WERI-Rb-1 (cell line): Measurements from ENCODE around the gene NDUFS8.

ENCODE experiments used
- DNase-seq: peaks from one replicate; pipeline ENCODE4 v3.0.0-alpha.2; 2020
- H3K27ac ChIP-seq: fragments of 250-450 bp; sonication (Bioruptor Pico); 2 replicates; pipeline ENCODE4 v1.5.1; 2020; ENCODE audit warnings: mild to moderate bottlenecking, moderate library complexity
- H3K27me3 ChIP-seq: fragments of 250-450 bp; sonication (Bioruptor Pico); 2 replicates; pipeline ENCODE4 v1.5.1; 2021; ENCODE audit warnings: mild to moderate bottlenecking, low read depth, moderate library complexity; ENCODE audit not compliant: insufficient read depth, severe bottlenecking
- H3K36me3 ChIP-seq: fragments of 250-450 bp; sonication (Bioruptor Pico); 2 replicates; pipeline ENCODE4 v1.5.1; 2020; ENCODE audit warnings: mild to moderate bottlenecking, moderate library complexity
- H3K4me3 ChIP-seq: 2 replicates; pipeline ENCODE4 v1.5.1; 2011; ENCODE audit warnings: low read depth, mild to moderate bottlenecking, control low read depth, low read length
- H3K9me3 ChIP-seq: fragments of 250-450 bp; sonication (Bioruptor Pico); 2 replicates; pipeline ENCODE4 v1.5.1; 2021; ENCODE audit warnings: mild to moderate bottlenecking, moderate library complexity; ENCODE audit not compliant: severe bottlenecking
- TF ChIP-seq, protein P1 (sequence below): IDR thresholded peaks from 2 replicates; pipeline ENCODE4 v1.5.1; 2011; ENCODE audit warnings: low read depth, mild to moderate bottlenecking, control low read depth, inconsistent platforms, low read length

NDUFS8 gene

DNA sequence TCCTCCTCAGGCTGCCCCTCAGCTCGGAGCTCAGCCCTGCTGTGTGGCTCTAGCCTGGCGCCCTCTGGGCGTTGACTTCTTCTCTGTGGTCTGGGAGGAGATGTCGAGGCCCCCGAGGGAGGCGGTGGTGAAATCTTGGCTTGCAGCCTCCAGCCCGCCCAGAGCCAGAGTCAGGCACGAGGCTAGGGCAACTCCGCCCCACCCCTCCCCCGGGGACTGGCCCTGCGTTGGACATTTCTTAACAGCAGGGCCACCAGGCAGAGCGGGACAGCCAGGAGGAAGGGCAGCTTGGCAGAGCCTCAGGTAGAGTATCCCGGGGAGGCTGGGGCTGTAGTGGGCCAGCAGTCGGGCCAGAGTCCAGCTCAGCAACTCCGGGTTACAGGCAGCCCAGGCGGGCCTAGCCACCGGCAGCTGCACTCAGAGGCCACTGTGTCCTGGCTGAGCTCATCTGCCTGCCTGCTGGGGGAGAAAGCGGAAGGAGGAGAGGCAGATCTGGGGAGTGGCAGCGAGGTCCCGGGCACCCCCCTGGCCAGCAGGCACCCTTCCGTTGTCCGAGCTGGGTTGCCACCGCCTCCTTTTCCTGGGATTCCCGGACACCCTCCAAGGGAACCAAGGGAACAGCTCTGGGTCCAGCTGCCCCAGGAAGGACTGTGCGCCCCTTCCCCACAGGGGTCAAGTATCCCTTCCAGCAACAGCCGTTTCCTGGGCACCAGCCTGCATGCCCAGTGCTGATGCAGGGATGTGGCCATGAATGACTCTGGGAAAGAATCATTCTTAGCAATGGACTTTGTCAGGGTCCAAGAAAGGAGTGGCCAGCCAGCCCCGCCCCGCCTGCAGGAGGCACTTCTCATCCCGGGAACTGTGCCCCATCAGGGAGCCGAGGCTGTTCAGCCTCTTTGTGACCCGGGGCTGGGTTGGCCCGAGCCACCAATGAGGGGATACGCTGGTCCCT, 20.1 kb upstream of the NDUFS8 start, which contains the start of gene ALDH3B1:
TSS of gene ALDH3B1 (plus strand) at position 238 of the 952 bp plus-strand sequence. CDS start 4,971 bp downstream, outside the sequence.
- Histone ChIP-seq H3K27me3 (no peaks in the 10 kb centered on the region), H3K27ac (no peak within 1 kb of the TSS), H3K4me3 (no peak within 1 kb of the TSS), H3K36me3 (no peaks in the 10 kb centered on the region), H3K9me3 (no peaks in the 10 kb centered on the region)
- DNase-seq = peak; percentile 40
- TF ChIP-seq, protein P1, sequence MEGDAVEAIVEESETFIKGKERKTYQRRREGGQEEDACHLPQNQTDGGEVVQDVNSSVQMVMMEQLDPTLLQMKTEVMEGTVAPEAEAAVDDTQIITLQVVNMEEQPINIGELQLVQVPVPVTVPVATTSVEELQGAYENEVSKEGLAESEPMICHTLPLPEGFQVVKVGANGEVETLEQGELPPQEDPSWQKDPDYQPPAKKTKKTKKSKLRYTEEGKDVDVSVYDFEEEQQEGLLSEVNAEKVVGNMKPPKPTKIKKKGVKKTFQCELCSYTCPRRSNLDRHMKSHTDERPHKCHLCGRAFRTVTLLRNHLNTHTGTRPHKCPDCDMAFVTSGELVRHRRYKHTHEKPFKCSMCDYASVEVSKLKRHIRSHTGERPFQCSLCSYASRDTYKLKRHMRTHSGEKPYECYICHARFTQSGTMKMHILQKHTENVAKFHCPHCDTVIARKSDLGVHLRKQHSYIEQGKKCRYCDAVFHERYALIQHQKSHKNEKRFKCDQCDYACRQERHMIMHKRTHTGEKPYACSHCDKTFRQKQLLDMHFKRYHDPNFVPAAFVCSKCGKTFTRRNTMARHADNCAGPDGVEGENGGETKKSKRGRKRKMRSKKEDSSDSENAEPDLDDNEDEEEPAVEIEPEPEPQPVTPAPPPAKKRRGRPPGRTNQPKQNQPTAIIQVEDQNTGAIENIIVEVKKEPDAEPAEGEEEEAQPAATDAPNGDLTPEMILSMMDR = no peak

DNA sequence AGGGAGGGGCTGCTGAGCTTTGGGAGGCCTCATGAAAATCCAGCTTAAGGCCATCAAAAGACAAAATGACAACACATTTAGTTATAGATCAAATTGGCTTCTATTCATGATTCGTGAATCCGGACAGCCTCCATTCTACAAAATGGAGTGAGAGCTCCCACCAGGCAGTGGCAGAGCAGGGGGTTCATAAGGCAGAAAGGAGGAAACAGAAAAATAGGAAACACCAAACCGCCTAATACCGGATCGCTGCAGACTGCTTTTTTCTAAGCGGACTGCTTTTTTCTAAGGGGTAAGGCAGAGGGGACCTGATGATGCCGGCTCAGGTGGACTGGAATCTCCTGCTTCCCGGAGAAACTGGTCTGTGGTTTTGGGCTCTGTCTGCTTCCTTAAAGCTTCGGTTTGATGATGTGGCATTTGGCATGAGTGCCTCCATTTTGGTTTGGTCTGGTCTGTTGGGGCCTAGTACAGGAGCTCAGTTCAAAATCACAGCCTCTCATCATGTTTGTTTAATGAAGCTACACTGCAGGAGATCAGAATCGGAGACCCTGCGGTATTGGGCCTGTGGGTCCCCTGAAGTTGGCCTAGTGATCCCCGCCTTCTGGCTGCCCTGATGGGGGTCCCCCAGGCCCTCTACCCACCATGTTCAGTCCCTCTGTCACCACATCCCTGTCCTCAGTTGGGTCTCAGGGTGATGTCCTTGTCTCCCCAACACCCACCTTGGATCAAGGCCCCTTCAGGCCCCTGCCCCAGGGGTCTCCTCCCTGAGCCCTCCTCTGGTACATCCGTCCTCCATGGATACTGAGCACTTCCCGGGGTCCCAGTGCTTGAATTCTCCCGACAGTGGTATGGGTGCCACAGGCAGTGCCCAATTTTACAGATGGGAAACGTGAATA, 19.2 kb upstream of the NDUFS8 start:
- Histone ChIP-seq H3K9me3 (no peaks in the 10 kb centered on the region), H3K36me3 (no peaks in the 10 kb centered on the region), H3K27ac (no peak overlapping the region), H3K27me3 (no peaks in the 10 kb centered on the region), H3K4me3 (no peak overlapping the region)
- TF ChIP-seq, protein P1 = no peak
- no peak for DNase-seq

DNA sequence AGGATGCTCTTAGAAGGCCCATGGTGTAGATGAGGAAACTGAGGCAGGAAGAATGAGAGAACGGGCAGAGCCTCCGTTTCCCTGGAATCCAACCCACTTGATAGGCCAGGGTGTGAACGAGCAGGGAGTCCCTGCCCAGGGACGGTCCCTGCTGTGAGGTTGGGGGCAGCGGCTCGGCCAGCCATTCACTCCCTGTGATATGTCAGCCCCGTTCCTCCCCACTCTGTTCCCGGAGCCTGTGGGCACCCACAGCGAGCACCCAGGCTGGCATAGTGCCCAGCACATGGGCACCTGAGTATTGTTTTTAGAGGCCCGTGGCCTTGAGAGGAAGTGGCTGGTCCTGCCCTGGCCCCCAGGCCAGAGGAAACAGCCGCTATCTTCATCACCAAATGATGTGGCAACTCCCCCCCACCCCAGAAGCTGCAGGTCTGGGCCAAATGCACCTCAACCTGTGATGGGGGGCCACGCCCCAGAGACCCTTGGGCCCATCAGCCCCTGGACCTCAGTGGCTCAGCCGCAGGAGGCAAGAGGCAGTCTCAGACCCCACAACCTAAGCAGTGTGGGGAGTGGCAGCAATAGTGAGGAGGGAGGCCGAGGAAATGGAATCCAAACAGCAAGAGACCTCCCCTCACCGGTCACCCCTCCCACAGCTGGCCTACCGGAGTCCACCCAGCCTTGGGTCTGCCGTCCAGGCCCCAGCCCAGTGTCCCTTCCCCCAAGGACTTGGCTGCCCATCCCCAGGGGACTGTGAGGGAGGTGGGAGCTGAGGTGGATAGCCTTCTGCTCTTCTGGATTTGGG, 18.2 kb upstream of the NDUFS8 start:
- no peak for DNase-seq
- Histone ChIP-seq H3K27ac (no peak overlapping the region), H3K36me3 (no peaks in the 10 kb centered on the region), H3K4me3 (no peak overlapping the region), H3K9me3 (no peaks in the 10 kb centered on the region), H3K27me3 (no peaks in the 10 kb centered on the region)
- TF ChIP-seq, protein P1 = no peak

DNA sequence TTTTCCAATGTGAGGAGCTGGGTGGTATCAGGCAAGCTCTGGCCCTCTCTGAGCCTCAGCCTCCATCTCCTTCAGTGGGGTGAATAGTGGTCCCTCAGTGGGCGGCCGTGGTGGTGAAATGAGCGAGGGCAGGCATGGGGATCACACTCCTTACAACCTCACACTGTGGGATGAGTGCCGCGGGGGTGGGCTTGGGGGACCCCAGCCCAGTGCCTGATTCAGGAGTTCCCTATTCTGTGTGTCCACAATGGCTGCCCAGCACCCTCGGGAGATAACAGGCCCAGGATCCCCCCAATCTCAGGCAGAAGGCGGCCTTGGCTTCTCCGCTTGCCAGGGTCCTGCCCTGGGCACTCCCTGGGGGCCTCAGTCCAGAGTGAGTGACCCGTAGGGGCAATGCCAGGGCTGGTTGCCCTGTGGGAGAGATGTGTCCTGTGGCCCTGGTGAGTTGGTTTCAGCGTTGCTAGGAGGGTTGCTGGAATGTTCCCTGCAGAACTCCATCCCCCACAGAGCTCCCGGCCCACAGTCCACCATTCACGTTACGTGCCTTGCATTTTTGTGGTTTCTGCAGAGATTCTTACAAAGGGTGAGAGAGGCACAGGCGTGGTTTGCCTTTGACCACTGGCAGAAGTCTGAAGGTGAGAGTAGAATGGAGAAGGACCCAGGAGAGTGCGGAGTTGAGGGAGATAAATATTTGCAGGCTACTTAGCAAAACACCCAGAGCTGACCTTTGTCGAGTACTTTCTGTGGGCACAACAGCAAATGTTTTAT, 17.5 kb upstream of the NDUFS8 start:
- Histone ChIP-seq H3K9me3 (no peaks in the 10 kb centered on the region), H3K27ac (no peak overlapping the region), H3K36me3 (no peaks in the 10 kb centered on the region), H3K4me3 (no peak overlapping the region), H3K27me3 (no peaks in the 10 kb centered on the region)
- DNase-seq = no peak
- TF ChIP-seq, protein P1 = no peak

DNA sequence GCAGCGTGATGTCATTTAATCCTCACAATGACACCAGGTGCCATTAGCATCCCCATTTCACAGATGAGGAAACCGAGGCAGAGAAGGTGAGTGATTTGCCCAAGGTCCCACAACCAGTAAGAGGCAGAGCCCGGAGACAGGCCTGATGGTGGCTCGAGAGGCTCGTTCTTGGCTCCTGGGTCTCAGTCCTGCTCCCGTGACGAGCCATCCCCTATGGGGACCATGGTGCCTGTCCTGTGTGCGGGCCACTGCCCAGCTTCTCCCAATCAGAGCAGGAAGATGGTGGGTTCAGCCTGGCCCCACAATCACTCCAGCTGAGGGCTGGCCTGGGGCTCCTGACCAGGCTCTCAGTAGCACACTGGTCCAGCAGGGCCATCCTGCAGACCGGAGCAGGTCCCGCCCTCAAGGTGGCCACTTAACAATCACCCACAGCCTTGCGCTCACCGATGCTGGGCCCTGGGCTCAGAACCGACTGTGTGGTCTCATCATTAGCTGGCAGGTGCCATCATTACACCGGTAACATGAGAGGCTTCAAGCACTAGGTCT, 16.8 kb upstream of the NDUFS8 start:
- DNase-seq = no peak
- no peak overlapping the region for H3K4me3 ChIP-seq
- H3K27me3 ChIP-seq = no peaks in the 10 kb centered on the region
- no peaks in the 10 kb centered on the region for H3K9me3 ChIP-seq
- TF ChIP-seq, protein P1 = no peak
- no peak overlapping the region for H3K27ac ChIP-seq
- no peaks in the 10 kb centered on the region for H3K36me3 ChIP-seq
